Measurements from ENCODE around the gene TM9SF3.

The TM9SF3 gene

DNA sequence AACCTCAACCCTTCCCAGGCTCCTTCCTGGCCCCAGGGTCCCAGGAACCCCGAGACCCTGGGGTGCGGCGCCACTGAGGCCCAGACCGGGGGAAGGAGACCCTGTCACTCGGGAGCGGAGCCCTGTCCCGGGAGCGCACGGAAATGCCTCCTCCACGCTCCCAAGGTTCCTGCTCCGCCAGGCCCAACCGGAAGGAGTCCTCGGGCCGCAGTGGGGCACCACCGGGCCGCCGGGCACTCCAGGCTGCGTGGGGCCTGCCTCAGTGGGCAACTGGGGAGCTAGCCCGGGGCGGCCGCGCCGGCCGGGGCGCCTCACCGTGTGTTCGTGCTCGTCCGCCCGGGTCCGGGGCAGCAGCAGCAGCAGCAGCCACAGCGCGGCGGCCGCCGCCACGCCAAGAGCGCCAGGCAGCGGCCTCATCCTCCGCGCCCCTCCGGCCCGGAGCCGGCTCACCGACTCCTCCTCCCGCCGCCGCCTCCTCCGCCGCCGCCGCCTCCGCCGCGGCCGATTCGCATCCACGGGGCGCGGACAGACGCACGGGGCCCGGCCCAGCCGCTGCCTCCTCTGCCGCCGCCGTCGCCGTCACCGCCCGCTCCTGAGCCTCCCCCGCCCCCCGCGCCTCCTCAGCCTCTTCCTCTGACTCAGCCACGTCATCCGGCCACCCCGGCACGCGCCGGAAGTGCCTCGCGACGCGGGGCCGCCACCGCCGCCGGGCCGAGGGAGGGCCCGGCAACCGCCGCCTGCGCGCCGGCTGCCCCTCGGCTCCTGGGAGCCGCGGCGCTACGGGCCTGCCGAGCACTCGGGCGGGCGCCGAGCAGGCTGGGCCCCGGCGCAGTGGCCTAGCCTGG is at the start of gene TM9SF3:
TM9SF3 (minus strand) TSS at position 594 of the 845 bp plus-strand sequence; CDS start at position 417, 177 bp downstream.
- peak; percentile 94 for DNase-seq

- DNase-seq, result no peak
Measured at GRCh38 chr10:96636551-96636950, 49.7 kb upstream of the TM9SF3 start.

DNA sequence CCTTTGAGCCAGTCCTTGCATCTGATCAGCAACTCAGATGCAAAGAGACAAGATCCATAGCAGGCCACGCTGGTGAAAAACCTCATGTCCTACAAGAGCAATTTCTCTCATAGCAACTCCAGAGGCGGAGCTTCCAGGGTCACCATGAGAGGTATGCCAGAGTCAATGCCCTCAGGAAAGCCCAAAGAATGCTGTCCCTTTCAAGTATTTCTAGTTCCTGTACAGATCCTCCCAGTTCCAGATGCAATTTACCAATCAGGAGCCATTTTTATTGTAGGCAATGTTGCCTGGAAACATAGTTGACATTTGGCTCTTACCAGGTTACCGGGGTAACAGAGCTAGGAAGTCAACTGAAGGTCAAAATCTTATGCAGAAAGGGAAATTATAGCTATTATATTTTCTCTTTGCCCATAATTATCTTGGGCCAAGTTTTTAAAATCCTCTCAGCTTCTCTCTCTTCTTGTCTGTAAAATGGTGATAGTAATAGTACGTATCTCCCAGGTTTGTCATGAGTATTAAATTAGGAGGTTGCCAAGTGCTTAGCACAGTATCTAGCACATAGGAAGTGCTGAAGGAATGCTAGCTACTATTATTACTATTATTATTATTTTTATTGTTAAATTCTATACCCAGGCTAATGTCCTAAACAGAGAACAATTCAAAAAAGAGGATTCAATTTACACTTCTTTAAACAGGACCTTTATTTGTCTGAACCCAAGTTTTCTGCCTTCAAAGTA is 46.3 kb upstream of the TM9SF3 start:
- no peak for DNase-seq

DNA sequence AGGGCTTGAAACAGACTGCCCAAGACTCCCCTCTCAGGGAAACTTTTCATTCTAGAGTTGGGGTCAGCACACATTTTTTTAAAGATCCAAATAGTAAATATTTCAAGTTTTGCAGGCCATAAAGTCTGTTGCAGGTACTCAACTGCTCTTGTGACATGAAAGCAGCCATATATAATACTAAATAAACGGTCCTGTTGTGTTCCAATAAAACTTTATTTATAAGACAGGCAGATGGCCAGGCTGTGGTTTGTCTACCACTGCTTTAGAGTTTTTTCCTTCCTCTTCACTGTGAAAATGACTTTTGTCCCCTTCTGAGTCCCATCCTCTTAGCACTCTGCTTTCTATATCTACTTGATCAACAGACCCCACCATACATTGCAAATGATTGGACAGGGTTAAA is 40.5 kb upstream of the TM9SF3 start:
- no peak for DNase-seq

DNA sequence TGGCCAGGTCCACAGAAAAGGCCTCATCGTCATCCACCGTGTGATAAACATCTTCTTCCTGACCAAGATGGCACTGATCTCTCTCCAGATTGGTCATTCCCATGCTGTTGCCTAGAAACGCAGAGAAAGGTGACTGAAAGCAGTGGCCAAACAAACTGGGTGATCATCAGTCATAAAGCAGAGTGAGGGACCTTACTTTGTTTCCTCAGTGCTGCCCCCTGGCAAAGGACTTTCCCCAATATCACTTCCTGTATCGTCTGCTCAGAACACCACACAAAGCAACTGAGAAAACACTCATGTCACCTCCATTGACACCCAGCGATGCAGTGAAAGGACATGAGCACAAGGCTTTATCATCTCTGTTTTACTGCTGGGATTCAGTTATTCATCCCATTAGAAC is 40.0 kb upstream of the TM9SF3 start:
- no peak for DNase-seq

GRCh38 chr10:96625173-96625572 is 38.4 kb upstream of the TM9SF3 start:
- DNase-seq, result no peak

- no peak for DNase-seq
Measured at GRCh38 chr10:96622013-96622787, 35.4 kb upstream of the TM9SF3 start.

DNA sequence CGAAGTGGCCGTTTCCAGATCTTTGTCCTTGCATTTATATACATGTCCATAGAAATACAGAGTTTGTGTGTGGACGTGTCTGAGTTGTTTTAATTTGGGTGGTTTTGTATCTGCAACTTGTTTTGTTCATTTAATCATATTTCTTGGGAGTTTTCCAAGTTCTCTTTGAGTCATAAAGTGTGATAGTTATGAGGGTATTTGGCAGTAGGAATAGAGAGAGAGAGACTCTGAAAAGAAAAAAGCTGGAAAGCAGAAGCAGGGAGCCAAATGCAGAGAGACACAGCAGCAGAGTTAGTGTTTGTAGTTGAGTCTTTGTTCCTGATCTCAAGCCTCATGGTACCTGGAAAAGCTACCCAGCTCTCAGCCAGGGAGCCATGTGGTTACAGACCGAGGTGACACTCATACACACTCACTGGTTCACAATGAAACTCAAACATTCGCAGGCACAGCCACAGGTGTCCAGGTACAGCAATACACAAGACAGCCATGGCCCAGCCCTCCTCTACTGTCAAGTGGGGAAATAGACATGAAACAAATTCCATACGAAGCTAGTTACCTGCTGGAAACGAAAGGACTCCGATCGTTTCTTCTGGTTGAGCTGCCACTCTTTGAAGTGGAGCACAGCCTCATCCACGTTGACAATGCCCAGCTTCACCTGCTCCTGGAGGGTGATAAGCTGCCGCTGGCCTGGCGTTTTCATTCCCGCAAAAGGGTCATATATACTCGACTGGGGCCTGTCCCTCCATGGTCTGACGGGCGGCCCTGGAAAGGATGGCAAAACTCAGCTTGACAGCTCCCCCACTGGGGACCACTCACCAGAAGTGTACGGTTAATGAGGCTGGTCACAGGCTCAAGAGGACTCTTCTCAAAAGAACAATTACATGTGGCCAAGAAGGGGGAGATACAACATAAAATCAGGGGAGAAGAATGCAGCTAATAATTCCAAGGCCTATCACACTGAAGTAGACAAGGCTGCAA is 33.3 kb upstream of the TM9SF3 start:
- DNase-seq, result no peak

- no peak for DNase-seq
Measured at GRCh38 chr10:96619120-96619519, 32.3 kb upstream of the TM9SF3 start.

- DNase-seq, result no peak
Measured at GRCh38 chr10:96618653-96619052, 31.8 kb upstream of the TM9SF3 start.

DNA sequence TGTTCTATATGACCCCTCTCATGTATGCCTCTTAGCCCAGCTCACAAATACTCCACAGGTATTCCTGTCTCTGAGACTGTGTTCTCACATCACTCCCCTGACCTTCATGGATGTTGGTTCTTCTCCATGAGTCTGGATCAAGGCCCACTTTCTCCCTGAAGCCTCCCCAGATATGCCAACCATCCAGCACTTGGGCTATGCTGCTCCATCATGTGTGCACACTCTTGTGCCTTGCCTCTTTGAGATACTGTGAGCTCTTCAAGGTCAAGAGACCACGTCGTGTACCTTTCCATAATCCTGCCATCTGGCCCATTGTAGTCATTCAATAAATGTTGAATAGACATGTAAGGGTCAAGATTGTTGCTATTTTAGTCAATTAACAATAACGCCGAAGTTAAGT is 30.1 kb upstream of the TM9SF3 start:
- DNase-seq, result no peak

DNA sequence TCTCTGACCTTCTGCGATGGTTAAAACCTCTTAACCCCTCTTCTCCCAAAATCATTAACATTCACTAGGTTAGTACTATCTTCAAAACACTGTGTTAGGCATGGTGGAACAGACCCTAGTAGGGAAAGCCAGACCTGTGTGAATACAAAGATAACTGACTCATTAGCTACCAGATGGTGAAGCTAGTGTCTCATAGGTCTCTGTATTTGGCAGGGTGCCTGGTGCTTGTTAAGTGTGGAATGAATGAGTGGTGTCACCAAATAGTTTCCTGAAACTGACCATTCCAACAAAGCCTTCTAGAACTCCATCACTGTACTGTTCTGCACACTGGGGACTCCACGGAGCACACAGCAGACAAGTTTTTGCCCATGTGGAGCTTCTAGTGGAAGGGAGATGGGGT is 27.7 kb upstream of the TM9SF3 start:
- DNase-seq, result no peak

GRCh38 chr10:96613576-96613975 is 26.8 kb upstream of the TM9SF3 start:
- DNase-seq, result no peak

DNA sequence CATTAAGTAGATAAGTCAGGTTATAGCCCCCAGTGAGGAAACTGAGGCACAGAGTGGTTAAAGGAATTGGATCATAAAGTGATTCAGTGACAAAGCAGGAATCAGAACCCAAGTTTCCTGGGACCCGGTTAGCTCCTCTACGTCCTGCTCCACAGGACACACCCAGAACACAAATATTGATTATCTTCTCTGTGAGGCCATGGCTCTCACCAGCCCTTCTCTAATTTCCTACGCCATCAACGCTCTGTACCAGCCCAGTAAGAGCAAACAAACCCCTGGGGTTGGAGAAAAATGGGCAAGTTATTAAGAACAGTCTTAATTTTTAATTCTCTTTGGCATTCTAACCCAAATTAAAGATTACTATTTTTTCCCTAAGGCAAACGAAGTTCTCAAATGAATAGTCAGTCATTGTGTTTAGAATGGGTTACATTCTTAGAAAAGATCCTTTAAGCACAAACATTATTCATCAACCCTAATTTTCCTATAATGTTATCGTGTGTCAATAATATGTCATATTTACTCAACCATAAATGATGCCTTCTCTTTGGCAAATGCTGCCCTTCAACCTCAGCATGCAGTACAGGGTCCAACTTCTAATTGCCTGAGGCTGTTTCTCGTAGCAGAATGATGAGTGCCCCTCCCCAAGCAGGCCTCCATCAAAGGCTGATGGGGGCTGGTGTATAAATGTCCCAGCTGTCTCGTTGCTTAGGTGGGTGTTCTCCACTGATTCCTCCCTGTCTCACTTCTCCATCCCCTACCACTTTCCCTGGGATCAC is 25.4 kb upstream of the TM9SF3 start:
- no peak for DNase-seq

DNA sequence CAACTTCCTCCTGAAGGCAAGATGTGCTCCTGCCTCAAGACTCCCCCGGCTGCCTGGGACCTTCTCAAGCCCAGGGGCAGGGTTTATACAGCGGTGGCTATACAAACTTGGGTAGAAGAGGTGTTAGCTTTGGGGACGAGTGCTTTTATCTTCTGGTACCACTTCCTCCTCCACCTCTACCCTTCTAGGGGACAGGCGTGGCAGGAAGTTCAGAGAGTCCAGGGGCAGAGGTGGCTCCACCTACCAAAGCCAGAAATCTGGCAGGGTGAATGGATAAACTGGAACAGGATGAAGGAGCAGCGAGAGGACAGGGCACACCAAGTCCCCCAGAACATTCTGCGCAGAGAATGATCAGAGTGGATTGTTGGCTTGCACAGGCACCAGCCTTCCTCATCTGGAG is 24.0 kb upstream of the TM9SF3 start:
- no peak for DNase-seq

- no peak for DNase-seq
Measured at GRCh38 chr10:96609510-96609909, 22.7 kb upstream of the TM9SF3 start.

DNA sequence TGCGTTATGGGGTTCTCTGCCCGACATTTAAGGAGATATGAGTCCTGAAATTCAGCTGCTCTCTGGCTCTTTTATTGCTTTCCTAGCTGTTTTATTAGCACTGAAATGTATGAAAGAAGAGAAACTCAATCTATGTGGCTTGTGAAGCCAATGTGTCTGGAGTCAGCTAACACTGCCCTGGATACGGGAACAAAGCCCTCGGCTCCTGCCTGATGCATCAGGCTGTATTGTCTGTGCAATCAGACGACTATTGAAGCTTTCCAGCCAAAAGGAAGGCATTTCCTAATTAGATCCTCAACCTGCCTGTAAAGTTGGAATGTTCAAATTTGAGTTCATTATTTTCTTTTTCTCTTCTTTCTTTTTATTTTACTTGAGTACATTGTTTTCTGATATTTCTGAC is 22.0 kb upstream of the TM9SF3 start:
- no peak for DNase-seq

DNA sequence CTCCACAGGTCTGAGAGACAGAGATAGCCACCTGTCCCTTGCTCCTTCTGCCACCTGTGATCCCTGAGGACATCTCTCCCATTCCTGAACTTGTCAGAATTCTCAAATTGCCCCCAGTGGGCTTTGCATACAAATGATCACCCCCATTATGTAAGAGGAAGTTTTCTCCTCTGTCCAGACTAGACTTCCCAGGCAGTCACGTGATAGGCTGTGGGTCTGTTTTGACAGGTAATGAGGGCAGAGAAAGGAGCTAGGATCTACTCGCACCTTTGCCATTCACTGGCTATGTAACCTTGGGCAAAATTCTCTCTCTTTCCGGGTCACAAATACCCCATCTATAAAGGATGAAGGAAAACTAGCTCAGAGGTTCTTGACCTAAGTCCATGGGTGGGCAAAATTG is 21.4 kb upstream of the TM9SF3 start:
- DNase-seq, result no peak

GRCh38 chr10:96606946-96607345 is 20.1 kb upstream of the TM9SF3 start:
- DNase-seq, result no peak

DNA sequence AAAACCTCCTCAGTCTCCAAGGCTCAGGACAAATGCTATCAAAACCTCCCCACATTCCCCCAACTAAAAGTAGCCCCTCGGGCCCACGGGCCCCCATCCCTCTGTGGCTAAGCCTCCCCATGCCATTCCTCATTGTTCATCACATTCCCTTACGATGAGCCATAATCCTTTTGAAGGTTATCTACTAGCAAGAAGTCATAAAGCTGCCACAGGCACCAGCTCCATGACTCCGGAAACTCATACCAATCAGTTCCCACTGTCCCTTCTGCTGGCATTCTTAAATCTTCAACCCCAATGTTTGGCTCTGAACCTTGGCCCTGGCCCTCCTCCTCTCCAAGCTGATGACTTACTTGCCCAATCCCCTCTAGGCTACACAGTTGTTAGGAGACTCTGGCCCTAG is 19.4 kb upstream of the TM9SF3 start:
- DNase-seq, result no peak

DNA sequence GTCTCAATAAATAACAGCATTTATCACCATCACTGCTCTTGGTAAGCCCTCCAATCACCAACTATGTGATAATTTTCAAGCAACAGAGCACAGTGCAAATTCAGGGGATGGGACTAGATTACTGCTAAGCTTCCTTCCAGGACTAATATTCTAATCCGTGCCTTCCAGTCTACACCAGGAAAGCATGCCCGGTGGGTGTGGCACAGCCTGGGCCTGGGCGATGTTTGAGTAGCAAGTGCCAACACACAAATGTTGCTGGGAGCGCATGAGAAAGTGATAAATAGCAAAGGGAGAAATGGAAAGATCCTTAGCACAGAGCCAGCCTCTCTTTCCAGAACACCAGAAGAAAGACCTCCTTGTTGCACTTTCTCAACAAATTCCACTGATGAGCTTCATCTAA is 13.5 kb upstream of the TM9SF3 start:
- DNase-seq, result no peak

GRCh38 chr10:96598846-96599245 is 12.0 kb upstream of the TM9SF3 start:
- no peak for DNase-seq

Measured in activated CD4-positive, alpha-beta T cell treated with anti-CD3 and anti-CD28 coated beads, Interleukin-2, Interleukin-6, amounts not matched to agents 100 ng/mL and 50 ng/mL, durations not matched to agents 16 hours and 8 hours (primary cell).